ENCODE measurements around the gene TMEM59.

The TMEM59 gene

GRCh38 chr1:53992085-53992874 lies 60.7 kb downstream of the TMEM59 start:
- H4K20me1 ChIP-seq (ENCODE audit: insufficient read depth, low read length), result no peaks in the 10 kb centered on the region
- H2AFZ ChIP-seq (ENCODE audit: low read depth, low read length), result no peak overlapping the region
- no peak for ATAC-seq (ENCODE audit: insufficient read depth, low read depth)
- H3K4me3 ChIP-seq (ENCODE audit: low read depth in 1 of 2, low read length in 2 of 2), result no peak overlapping the region
- no peaks in the 10 kb centered on the region for H3K79me2 ChIP-seq (ENCODE audit: insufficient read depth, low read length)
- no peak for DNase-seq
- no peaks in the 10 kb centered on the region for H3K4me1 ChIP-seq (ENCODE audit: insufficient read depth, low read length)
- H3K27me3 ChIP-seq (ENCODE audit: insufficient read depth, low read length, poor library complexity), result no peaks in the 10 kb centered on the region
- H3K27ac ChIP-seq (ENCODE audit: low read length), result no peak overlapping the region
- H3K36me3 ChIP-seq (ENCODE audit: insufficient read depth, low read length), result no peaks in the 10 kb centered on the region
- peaks cover 9% of the 10 kb centered on the region for H3K9me3 ChIP-seq (ENCODE audit: insufficient read depth, low read length, severe bottlenecking)
- H3K4me2 ChIP-seq (ENCODE audit: insufficient read depth, low read length), result no peak overlapping the region
- no peak overlapping the region for H3K9ac ChIP-seq (ENCODE audit: low read depth, low read length)
- TF ChIP-seq CTCF (IDR thresholded peaks at IDR 0.05; ENCODE audit: borderline replicate concordance, extremely low read depth, low read length, poor library complexity, severe bottlenecking) (no peak), EZH2 (IDR thresholded peaks at IDR 0.05; ENCODE audit: borderline replicate concordance, low read depth, low read length, severe bottlenecking) (no peak)

- Histone ChIP-seq H4K20me1 (ENCODE audit: insufficient read depth, low read length) (no peaks in the 10 kb centered on the region), H3K9ac (ENCODE audit: low read depth, low read length) (no peak overlapping the region), H3K27ac (ENCODE audit: low read length) (no peak overlapping the region), H3K4me3 (ENCODE audit: low read depth in 1 of 2, low read length in 2 of 2) (no peak overlapping the region), H3K9me3 (ENCODE audit: insufficient read depth, low read length, severe bottlenecking) (peaks cover 9% of the 10 kb centered on the region), H3K4me2 (ENCODE audit: insufficient read depth, low read length) (no peak overlapping the region), H3K79me2 (ENCODE audit: insufficient read depth, low read length) (no peaks in the 10 kb centered on the region), H3K27me3 (ENCODE audit: insufficient read depth, low read length, poor library complexity) (no peaks in the 10 kb centered on the region), H2AFZ (ENCODE audit: low read depth, low read length) (no peak overlapping the region), H3K36me3 (ENCODE audit: insufficient read depth, low read length) (no peaks in the 10 kb centered on the region), H3K4me1 (ENCODE audit: insufficient read depth, low read length) (no peaks in the 10 kb centered on the region)
- no peak for DNase-seq
- no peak for TF ChIP-seq EZH2 (IDR thresholded peaks at IDR 0.05; ENCODE audit: borderline replicate concordance, low read depth, low read length, severe bottlenecking)
- no peak for TF ChIP-seq CTCF (IDR thresholded peaks at IDR 0.05; ENCODE audit: borderline replicate concordance, extremely low read depth, low read length, poor library complexity, severe bottlenecking)
- ATAC-seq (ENCODE audit: insufficient read depth, low read depth), result 0 out of 3 replicates have a peak, but pooled peaks have one; percentile 29
Observed at GRCh38 chr1:53987880-53988279, 65.1 kb downstream of the TMEM59 start.

GRCh38 chr1:53986458-53986857 lies 66.5 kb downstream of the TMEM59 start:
- no peak overlapping the region for H3K4me3 ChIP-seq (ENCODE audit: low read depth in 1 of 2, low read length in 2 of 2)
- no peaks in the 10 kb centered on the region for H3K4me1 ChIP-seq (ENCODE audit: insufficient read depth, low read length)
- H3K36me3 ChIP-seq (ENCODE audit: insufficient read depth, low read length), result no peaks in the 10 kb centered on the region
- H3K27ac ChIP-seq (ENCODE audit: low read length), result no peak overlapping the region
- no peak overlapping the region for H3K9ac ChIP-seq (ENCODE audit: low read depth, low read length)
- H3K27me3 ChIP-seq (ENCODE audit: insufficient read depth, low read length, poor library complexity), result no peaks in the 10 kb centered on the region
- no peak for DNase-seq
- no peaks in the 10 kb centered on the region for H3K79me2 ChIP-seq (ENCODE audit: insufficient read depth, low read length)
- H4K20me1 ChIP-seq (ENCODE audit: insufficient read depth, low read length), result no peaks in the 10 kb centered on the region
- no peak for TF ChIP-seq EZH2 (IDR thresholded peaks at IDR 0.05; ENCODE audit: borderline replicate concordance, low read depth, low read length, severe bottlenecking)
- TF ChIP-seq CTCF (IDR thresholded peaks at IDR 0.05; ENCODE audit: borderline replicate concordance, extremely low read depth, low read length, poor library complexity, severe bottlenecking), result no peak
- H2AFZ ChIP-seq (ENCODE audit: low read depth, low read length), result no peak overlapping the region
- no peak for ATAC-seq (ENCODE audit: insufficient read depth, low read depth)
- no peaks in the 10 kb centered on the region for H3K9me3 ChIP-seq (ENCODE audit: insufficient read depth, low read length, severe bottlenecking)
- no peak overlapping the region for H3K4me2 ChIP-seq (ENCODE audit: insufficient read depth, low read length)
